Spleen (tissue), 7 donors: ENCODE results near the gene C2orf42.

Experiments
- CTCF ChIP-seq, 11 experiments: fragments of 200-600 bp in 7 of 11; fragments of 450-650 bp in 4 of 11; sonication (generic) in 4 of 11; IDR thresholded peaks in 8 of 11; conservative IDR thresholded peaks in 3 of 11; 1 replicate in 7 of 11; 2 replicates in 4 of 11; pipeline versions ENCODE4 v1.4.0 to v1.8.0; 2016 to 2021; ENCODE audit warnings: antibody characterized with exemption in 11 of 11, inconsistent platforms in 4 of 11, mild to moderate bottlenecking in 1 of 11
- POLR2A ChIP-seq, 3 donors: fragments of 450-650 bp; IDR thresholded peaks; one replicate each; pipeline ENCODE4 v1.5.1; 2017; ENCODE audit warnings: antibody characterized with exemption in 3 of 3, mild to moderate bottlenecking in 1 of 3
- POLR2AphosphoS5 ChIP-seq, 3 donors: sonication (generic); formaldehyde crosslinking; IDR thresholded peaks; one replicate each; pipeline ENCODE4 v1.5.1; 2017; ENCODE audit warnings: antibody characterized with exemption in 3 of 3
- donor health status: DM: no; HTN: no; CAD: no; lungs with moderate emphysema.
- donor health status: DM: no; HTN: no; CAD: no.
- donor health status: DM: no; HTN: no; CAD: no.

- TF ChIP-seq CTCF (IDR thresholded peaks at IDR 0.05 in 8 of 11, conservative IDR thresholded peaks at IDR 0.05 in 3 of 11) (no peak), POLR2AphosphoS5 (IDR thresholded peaks at IDR 0.05) (no peak), POLR2A (IDR thresholded peaks at IDR 0.05) (no peak)
Observed at GRCh38 chr2:70133127-70133452, 57.7 kb downstream of the C2orf42 start.
